ENCODE data around the gene PPFIA1.
"Not testable (repeated sequence)": the region's sequence is repeated elsewhere in the genome, so short reads cannot be mapped to it uniquely, and the experiment has no call there.

Gene PPFIA1

DNA sequence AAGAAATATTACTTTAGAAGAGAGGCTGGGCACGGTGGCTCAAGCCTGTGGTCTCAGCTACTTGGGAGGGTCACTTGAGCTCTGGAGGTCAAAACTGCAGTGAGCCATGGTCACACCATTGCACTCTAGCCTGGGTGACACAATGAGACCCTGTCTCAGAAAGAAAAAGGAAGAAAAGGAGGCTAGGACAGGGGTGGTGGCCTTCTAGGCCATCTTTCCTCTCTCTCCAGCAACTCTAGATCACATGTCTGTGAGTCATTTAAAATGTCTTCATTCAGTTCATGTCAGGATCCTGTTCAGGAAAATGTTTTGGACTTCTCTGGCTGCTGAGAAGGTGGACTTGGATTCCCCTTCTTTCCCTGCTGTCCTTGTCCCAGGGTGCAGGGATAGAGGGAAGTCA is 53.3 kb downstream of the PPFIA1 start:
- no peak for DNase-seq (ENCODE audit: low spot score)
- FAIRE-seq, result no peak

DNA sequence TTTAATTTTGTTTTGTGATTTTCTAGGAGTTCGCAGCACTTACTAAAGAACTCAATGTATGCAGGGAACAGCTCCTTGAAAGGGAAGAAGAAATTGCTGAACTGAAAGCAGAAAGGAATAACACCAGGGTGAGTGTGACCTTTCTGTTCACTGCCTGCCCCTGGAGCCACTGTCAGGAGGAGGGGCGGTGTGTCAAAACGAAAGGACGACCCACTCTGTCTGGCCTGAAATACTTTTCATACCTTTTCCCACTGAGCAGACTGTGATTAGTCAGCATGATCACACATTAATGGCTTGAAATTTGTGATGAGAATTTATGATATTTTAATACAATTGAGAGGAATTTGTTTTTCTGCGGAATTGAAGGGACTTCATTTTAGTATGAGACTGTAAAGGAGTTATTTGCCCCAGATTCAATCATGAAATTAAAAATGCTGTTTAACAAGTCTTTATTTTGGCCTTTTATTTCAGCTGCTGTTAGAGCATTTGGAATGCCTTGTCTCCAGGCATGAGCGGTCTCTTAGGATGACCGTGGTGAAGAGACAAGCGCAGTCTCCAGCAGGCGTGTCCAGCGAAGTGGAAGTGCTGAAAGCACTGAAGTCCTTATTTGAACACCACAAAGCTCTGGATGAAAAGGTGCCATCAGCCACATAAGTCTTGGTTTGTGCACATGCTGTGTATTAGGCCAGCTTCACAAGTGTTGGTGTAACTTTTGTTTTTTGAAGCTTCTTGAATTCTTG is 54.1 kb downstream of the PPFIA1 start:
- DNase-seq (ENCODE audit: low spot score) (no peak), FAIRE-seq (no peak)

DNA sequence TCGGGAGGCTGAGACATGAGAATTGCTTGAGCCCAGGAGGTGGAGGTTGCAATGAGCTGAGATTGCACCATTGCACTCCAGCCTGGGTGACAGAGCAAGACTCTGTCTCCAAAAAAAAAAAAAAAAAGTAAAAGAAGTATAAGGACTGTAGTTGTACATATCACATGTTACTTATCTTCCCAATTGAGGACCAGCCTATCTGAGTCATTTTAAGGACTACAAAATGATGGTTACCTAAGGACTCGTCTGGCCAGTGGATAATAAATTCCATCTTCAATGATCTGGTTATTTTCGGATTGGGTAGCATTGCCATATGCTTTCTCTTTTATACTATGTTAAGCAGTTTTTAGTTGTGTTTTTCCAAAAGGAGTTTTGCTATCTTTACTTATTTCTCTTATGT is 55.3 kb downstream of the PPFIA1 start:
- FAIRE-seq, result no peak
- no peak for DNase-seq (ENCODE audit: low spot score)

DNA sequence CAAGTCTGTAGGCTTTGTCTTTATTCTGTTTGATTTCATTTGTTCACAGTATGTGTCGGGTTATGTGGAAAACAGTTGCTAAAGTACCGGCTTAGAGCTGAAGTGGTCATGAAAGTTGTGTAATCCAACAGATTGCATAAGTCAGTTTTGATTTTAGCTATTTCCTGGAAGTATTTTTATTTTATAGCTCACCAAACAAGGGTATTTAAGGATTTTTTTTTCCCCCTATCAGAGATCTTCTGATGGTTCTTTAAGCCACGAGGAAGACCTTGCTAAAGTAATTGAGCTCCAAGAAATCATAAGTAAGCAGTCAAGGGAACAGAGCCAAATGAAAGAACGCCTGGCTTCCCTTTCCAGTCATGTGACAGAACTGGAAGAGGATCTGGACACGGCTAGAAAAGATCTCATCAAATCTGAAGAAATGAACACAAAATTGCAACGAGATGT is 55.9 kb downstream of the PPFIA1 start:
- DNase-seq (ENCODE audit: low spot score) (no peak), FAIRE-seq (no peak)

DNA sequence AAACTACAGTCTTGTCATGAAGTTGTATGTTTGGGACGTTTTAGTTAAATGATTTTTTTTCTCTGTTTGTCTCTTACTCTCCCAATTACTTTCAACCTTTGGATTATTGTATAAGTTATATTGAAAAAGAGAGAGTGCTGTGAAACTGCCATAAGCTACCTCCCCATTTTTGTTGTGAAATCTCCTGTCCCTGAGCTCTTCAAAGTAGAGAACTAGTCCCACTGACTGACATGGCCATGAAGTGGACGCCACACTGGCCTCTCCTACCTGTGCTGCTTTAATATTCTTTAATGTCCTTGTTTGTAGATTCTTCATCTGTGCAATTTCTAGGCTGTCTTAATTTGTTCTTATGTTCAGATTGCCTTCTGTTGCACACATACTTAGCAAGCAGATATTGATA is 56.3 kb downstream of the PPFIA1 start:
- no peak for DNase-seq (ENCODE audit: low spot score)
- FAIRE-seq, result no peak

DNA sequence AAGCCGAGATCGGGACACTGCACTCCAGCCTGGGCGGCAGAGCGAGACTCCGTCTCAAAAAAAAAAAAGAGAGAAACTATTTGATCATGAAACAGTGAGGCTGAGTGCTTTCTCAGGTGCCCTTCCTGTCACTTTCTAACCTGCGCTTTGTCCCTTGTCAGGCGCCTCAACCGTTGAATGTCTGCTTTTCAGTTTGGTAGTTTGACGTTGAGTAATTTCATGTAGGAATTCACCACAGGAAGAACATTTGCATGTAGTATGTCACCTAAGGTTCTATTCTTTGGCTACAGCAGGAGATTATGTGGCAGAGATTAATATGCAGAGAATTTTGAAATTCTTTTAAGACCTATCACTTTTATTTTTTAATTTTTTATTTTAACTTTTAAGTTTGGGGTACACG is 57.2 kb downstream of the PPFIA1 start:
- no peak for DNase-seq (ENCODE audit: low spot score)
- FAIRE-seq, result no peak

DNA sequence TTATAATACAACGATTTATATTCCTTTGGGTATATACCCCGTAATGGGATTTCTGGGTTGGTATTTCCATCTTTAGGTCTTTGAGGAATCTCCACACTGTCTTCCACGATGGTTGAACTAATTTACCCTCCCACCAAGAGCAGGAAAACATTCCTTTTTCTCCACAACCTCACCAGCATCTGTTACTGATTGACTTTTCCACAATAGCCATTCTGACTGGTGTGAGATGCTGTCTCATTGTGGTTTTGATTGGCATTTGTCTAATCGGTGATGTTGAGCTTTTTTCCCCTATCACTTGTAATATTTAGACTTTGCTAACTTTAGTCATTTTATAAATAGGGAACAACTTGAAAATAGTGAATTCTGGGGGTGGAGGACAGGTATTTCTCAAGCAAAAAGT is 58.1 kb downstream of the PPFIA1 start:
- DNase-seq (ENCODE audit: low spot score), result no peak
- no peak for FAIRE-seq

DNA sequence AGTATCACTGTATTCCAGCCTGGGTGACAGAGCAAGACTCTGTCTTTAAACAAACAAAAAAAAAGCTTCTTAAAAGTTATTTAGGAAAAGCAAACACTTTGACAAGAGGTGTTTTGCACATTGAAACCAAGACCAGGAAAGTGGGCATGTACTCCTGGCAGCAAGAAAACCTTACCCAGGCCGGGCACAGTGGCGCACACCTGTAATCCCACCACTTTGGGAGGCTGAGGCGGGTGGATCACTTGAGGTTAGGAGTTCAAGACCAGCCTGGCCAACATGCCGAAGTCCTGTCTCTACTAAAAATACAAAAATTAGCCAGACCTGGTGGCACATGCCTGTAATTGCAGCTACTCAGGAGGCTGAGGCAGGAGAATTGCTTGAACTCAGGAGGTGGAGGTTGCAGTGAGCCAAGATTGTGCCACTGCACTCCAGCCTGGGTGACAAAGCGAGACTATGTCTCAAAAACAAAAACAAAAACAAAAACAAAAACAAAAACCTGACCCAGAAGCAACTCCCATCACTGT is 60.9 kb downstream of the PPFIA1 start:
- FAIRE-seq; DNase-seq (ENCODE audit: low spot score): not testable (repeated sequence)

DNA sequence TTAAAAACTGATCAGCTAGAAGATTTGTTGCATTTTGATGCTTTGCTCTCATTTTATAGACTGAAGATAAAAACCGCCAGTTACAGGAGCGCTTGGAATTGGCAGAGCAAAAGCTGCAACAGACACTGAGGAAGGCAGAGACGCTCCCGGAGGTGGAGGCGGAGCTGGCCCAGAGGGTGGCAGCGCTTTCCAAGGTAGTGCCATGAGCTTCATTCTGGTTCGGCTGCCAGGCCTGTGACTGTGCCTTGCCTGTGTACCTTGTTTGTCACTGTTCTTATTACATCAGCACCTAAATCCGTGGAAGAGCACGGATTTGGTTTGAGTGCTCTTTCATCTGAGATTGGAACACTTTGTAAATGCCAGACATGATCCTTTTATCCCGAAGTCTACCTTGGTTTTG is 61.4 kb downstream of the PPFIA1 start:
- FAIRE-seq (no peak), DNase-seq (ENCODE audit: low spot score) (no peak)

DNA sequence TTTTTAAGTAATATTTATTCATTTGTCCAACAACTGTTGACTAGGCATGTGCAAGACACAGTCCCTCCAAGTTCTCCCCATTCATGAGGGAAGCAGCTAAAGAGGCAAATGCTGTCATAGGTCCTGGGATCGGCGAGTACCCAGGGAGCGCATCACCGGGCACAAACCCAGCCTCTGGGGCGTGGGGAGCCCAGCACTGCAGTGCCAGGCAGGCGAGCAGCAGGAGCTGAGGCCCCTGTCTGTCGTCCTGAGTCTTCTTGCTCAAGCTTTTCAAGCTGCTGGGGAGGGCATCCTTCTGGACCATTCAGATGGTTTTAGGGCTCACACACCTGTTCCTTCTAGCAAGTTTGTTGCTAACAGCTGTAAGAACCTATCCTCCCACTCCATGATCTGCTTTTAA is 62.1 kb downstream of the PPFIA1 start:
- FAIRE-seq, result no peak
- DNase-seq (ENCODE audit: low spot score), result no peak

DNA sequence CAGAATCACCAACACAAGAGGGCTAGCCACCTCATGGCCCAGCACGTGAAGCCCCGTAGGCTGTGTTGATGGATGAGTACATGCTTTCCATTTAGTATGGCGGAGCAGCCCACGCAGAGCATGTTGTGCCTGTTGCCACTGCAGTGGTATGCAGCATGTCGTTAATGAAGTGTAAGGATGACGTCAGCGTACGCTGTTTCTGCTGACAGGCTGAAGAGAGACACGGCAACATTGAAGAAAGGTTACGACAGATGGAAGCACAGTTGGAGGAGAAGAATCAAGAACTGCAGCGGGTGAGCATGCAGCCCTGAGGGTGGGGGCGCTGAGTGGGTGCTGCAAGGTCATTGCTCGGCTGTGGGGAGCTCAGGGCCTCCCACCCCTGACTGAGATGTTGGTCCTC is 62.8 kb downstream of the PPFIA1 start:
- DNase-seq (ENCODE audit: low spot score) (no peak), FAIRE-seq (no peak)

DNA sequence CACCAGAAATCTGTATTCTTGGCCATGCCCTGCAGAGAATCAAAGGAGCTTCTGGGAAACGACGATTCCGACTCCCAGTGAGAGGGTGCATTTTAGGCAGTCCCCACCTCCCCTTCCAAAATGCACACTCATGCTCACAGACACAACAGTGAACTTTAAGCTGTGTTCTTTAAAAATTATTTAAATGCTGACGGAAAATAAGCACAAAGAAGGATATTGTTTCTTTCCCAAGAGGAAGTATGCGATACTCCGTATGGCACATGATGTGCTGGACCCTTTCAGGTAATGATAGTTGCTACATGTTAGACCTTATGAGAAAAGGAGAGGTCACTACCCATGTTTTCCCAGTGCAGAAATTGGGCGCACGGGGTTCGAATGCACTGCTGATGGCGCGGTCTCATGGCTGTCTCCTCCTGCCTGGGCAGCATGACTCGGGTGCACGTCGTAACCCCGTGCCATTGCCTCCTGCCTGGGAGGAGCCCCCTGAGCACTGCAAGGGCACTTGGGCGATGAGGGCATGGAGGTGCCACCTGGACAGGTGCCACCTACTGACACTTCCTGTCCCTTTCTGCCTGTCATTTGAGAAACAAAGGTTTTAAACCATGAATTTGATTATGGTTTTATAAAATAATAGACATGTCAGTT is 64.0 kb downstream of the PPFIA1 start:
- FAIRE-seq, result no peak
- no peak for DNase-seq (ENCODE audit: low spot score)

DNA sequence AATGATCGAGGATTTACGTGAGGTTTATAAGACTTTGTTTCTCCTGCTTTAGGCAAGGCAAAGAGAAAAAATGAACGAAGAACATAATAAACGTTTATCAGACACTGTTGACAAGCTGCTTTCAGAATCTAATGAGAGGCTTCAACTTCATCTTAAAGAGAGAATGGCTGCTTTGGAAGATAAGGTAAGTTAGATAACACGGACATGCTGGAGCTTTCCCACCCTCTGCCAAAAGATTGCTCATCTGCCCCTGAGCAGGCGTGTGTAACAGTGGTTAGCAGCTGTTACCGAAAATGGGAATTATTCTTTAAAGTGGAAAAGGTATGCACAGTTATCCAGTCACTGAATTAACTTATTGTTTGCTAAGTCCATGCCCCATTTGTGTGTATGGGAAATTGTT is 65.0 kb downstream of the PPFIA1 start:
- no peak for FAIRE-seq
- no peak for DNase-seq (ENCODE audit: low spot score)

DNA sequence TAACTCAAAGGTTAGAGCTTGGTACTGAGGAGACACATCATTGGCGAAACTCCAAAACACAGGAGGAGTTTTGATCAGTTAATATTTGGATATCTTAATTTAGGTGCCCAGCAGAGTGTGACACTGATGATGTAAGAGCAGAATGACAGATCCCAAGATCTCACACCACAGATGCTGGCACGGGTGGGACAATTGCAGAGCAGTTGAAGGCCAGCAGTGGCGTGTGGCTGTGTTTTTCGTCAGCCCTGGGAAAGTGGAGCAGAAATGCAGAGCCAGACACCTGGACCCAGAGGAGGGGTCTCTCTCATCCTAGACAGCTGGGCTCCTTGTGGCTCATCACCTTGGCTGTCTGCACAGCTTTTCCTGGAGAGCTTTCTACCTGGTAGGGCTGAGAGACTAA is 68.1 kb downstream of the PPFIA1 start:
- DNase-seq (ENCODE audit: low spot score), result no peak
- FAIRE-seq, result no peak

DNA sequence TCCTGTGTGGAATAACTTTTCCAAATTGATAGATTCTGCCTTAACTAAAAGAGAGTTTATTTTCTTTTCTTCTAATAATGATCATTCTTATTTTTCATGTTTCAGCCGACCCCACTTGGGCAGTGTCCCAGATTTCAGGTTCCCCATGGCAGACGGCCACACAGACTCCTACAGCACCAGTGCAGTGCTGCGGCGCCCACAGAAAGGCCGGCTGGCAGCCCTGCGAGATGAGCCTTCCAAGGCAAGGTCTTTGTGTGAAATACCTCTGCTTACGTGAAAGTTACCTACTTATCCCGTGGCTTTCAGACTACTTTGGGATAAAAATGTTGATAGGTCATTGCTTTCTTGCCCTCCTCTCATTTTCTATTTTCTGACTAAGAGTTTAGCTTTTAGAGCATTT is 68.6 kb downstream of the PPFIA1 start:
- DNase-seq (ENCODE audit: low spot score) (no peak), FAIRE-seq (no peak)

DNA sequence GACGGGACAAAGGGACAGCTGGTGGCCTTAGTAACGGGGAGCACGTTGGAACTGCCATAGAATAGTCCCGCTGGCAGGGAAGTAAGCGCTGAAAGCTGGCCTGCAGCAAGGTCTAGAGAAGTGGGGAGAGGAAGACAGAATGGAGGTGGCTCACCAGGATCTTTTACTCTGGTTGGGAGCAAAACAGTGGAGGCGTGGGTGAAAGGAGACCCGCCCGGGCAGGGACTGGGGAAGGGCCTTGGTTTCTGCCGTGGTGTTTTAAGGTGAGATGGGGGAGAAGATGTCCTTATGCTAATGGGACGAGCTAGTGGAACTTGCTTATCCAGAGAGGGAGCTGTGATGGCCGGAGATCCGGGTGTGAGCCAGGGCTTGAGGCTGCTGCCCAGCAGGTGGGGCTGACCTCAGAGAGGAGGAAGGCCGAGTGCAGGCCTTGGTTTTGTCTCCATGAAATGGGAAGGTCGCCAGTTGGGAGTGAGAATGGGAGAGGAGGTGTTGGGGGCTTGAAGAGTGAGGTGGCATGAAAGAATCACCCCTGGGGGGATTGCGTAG is 71.5 kb downstream of the PPFIA1 start:
- FAIRE-seq, result no peak
- DNase-seq (ENCODE audit: low spot score), result no peak

DNA sequence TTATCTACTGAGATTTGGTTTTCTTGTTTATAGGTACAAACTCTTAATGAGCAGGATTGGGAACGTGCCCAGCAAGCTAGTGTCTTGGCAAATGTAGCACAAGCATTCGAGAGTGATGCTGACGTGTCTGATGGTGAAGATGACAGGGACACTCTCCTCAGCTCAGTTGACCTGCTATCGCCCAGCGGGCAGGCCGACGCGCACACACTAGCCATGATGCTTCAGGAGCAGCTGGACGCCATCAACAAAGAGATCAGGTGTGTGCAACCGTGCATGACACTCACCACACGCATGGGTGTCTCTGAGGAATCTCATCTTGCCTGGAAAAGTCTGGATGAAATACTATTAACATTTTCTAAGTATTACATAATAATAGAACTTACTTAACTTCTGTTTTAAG is 73.1 kb downstream of the PPFIA1 start:
- no peak for DNase-seq (ENCODE audit: low spot score)
- no peak for FAIRE-seq

DNA sequence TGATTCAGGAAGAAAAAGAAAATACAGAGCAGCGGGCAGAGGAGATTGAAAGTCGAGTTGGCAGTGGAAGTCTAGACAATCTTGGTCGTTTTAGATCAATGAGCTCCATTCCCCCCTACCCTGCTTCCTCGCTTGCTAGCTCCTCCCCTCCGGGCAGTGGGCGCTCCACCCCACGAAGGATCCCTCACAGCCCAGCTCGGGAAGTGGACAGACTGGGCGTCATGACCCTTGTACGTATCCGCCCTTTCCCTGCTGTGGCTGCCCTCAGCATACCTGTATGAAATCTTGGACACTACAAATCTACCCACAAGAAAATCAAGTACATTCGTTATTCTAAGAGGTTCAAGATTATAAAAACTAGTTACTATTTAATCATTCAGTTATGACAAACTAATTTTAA is 77.7 kb downstream of the PPFIA1 start:
- DNase-seq (ENCODE audit: low spot score) (no peak), FAIRE-seq (no peak)

DNA sequence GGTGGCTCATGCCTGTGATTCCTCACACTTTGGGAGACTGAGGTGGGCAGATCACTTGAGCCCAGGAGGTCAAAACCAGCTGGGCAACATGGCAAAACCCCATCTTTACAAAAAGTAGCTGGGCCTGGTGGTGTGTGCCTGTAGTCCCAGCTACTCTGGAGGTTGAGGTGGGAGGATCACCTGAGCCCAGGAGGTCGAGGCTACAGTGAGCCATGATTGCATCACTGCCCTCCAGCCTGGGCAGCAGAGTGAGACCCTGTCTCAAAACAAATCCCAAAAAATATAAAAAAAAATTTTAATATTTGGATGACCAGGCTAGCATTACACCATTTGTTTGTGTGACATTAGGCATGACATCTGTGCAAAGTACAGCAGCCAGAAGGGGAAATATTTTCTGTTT is 78.1 kb downstream of the PPFIA1 start:
- no peak for DNase-seq (ENCODE audit: low spot score)
- FAIRE-seq, result no peak

DNA sequence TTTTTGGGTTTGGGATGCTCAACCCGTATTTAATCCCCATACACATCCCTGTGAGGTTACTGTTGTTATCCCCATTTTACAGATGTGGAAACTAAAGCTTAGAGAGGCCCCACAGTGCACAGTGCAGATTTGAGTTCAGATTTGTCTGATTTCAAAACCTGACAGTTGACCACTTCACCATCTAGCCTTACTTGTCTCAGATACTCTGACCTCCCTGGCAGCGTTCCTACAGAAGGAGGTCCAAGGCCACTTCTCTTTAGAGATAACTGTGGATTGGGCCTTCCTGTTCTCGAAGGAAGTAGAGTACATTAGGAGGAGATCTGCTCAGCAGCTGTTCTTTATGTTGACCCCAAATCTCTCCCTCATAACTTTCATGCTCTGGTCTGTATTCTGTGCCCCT is 81.2 kb downstream of the PPFIA1 start:
- no peak for DNase-seq (ENCODE audit: low spot score)
- no peak for FAIRE-seq

DNA sequence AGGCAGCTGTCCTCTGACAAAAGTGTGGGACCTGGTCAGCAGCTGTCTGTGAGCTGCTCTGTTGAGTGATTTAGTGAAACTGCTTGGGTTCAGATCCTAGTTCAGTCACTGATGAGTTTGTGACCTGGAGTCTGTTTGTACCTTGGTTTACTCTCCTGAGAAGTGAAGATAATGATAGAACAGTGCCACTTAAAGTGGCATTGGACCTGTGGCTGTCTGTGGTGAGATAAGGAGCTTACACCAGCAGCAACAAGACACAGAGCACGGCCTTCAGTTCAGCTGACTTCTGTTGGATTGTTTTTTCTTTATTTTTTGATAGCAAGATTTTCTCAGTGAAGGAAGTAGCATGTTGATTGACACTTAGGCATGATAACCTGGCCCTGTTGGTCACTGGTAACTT is 81.6 kb downstream of the PPFIA1 start:
- no peak for FAIRE-seq
- DNase-seq (ENCODE audit: low spot score), result no peak

DNA sequence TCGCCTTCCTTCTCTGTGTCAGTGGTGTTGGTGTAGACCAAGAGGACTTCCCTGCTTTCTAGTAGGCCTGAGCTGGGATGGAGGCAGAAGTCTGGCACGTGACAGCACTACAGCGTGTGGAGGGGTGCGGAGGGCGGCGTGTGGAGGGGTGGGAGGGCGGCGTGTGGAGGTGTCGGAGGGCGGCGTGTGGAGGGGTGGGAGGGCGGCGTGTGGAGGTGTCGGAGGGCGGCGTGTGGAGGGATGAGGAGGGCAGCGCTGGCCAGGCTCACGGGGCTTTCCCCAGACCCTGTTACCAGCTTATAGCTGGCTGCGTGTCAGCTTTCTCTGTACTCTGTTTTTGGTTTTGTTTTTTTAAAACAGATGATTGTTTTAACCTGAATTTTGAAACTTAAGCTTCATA is 82.1 kb downstream of the PPFIA1 start:
- FAIRE-seq (no peak), DNase-seq (ENCODE audit: low spot score) (no peak)

DNA sequence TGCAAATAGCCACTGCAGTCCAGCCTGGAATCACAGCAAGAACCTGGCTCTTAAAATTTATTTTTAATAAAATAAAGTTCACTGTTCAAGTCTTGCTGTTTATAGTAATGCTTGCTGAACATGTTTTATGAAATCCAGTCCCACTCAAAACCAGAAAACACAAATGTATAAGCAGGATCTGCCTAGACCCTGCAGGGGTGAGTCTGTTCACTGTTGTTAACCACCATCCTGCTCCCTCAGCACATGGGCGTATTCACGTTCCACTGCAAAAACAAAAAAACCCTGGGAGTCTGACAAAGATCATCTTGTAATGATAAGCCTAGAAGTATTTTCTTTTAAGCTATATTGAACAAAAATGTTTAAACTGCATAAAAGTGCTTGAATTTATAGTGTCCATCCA is 82.8 kb downstream of the PPFIA1 start:
- no peak for DNase-seq (ENCODE audit: low spot score)

More for the DNA sequence above, 82.8 kb downstream of the PPFIA1 start:
- no peak for FAIRE-seq

Data from urothelium cell line (cell line).